K562 (cell line): Measurements from ENCODE around the gene RGS7. TPM values are rescaled to one million over a fixed set of nuclear protein-coding genes. Genes with fewer than 3 reads are reported as not detected.

Source experiments
- ATAC-seq: fragments of 200-7000 bp; cut with Tn5 transposase; 3 replicates; pipeline ENCODE4 v1.9.1; 2020; ENCODE audit warnings: moderate library complexity
- BruUV-seq: library from RNA; stranded (reverse); fragments of 400-500 nt; replicated peaks from 2 replicates; lab custom pipeline; 2021; lab: Mats Ljungman, UMichigan
- CTCF ChIA-PET: fragments of 300-600 bp; formaldehyde crosslinking; extraction: SDS; loops from one replicate; lab custom pipeline; 2021; ENCODE audit warnings: low intra/inter-chr PET ratio; lab: Yijun Ruan, JAX
- POLR2A ChIA-PET: fragments of 300-600, 350-650 bp; sonication (Branson Sonifier 250); formaldehyde crosslinking; extraction: SDS; loops from one replicate; lab custom pipeline; 2021; ENCODE audit warnings: antibody characterized with exemption, inconsistent platforms; lab: Yijun Ruan, JAX
- DNase-seq, 4 experiments: peaks; one replicate each; pipeline versions ENCODE4 v3.0.0 to v3.0.0-alpha.2; 2011 to 2018; ENCODE audit warnings: low spot score in 3 of 4, mixed read lengths in 3 of 4; ENCODE audit errors: extremely low read depth in 1 of 4
- FAIRE-seq: peaks from 2 replicates; lab custom pipeline; 2011; peaks lifted over from hg19 to GRCh38; lab: Jason Lieb, UNC
- H2AFZ ChIP-seq: 2 replicates; pipeline ENCODE4 v1.6.0; 2011; ENCODE audit warnings: low read depth, low read length, control low read depth, inconsistent platforms
- H3K27ac ChIP-seq: fragments of 200-600 bp; 3 replicates; pipeline ENCODE4 v1.8.0; 2011; ENCODE audit warnings: low read depth, mild to moderate bottlenecking, control low read depth, inconsistent platforms, low read length, moderate library complexity, mixed read lengths; ENCODE audit errors: extremely low read depth
- H3K27me3 ChIP-seq, 2 experiments: fragments of 300-600 bp in 1 of 2; 2 replicates in 1 of 2; 3 replicates in 1 of 2; pipeline versions ENCODE4 v1.6.0 to v1.8.0; 2011; ENCODE audit warnings: inconsistent platforms in 2 of 2, low read length in 2 of 2, mild to moderate bottlenecking in 1 of 2, mixed read lengths in 1 of 2, moderate library complexity in 1 of 2; ENCODE audit not compliant: control insufficient read depth in 2 of 2, insufficient read depth in 2 of 2
- H3K36me3 ChIP-seq: fragments of 300-600 bp; 3 replicates; pipeline ENCODE4 v1.8.0; 2011; ENCODE audit warnings: mild to moderate bottlenecking, low read length, inconsistent platforms; ENCODE audit not compliant: control insufficient read depth, insufficient read depth
- H3K4me1 ChIP-seq, 2 experiments: fragments of 200-600 bp in 1 of 2; replicated peaks in 1 of 2; 2 replicates in 1 of 2; 3 replicates in 1 of 2; pipeline versions ENCODE4 v1.5.1 to v1.8.0; 2011; ENCODE audit warnings: inconsistent platforms in 2 of 2, low read length in 2 of 2, mild to moderate bottlenecking in 1 of 2, mixed read lengths in 1 of 2, moderate library complexity in 1 of 2; ENCODE audit not compliant: control insufficient read depth in 2 of 2, insufficient read depth in 2 of 2
- H3K4me2 ChIP-seq: 2 replicates; pipeline ENCODE4 v1.6.1; 2011; ENCODE audit warnings: low read length, control low read depth, inconsistent platforms, mixed read lengths; ENCODE audit not compliant: insufficient read depth
- H3K4me3 ChIP-seq: fragments of 200-600 bp; sonication (generic), shearing (Covaris generic); 2 replicates; pipeline ENCODE4 v1.5.1; 2016; ENCODE audit warnings: control low read depth, inconsistent platforms
- H3K79me2 ChIP-seq: fragments of 200-600 bp; 3 replicates; pipeline ENCODE4 v1.8.0; 2011; ENCODE audit warnings: low read length, inconsistent platforms; ENCODE audit not compliant: control insufficient read depth, insufficient read depth
- H3K9ac ChIP-seq, 2 experiments: 2 replicates each; pipeline versions ENCODE4 v1.6.0 to v1.6.1; 2011; ENCODE audit warnings: low read depth in 2 of 2, low read length in 2 of 2, control low read depth in 1 of 2, inconsistent platforms in 1 of 2, mild to moderate bottlenecking in 1 of 2, mixed read lengths in 1 of 2; ENCODE audit not compliant: insufficient read depth in 1 of 2
- H3K9me1 ChIP-seq: one replicate; pipeline ENCODE4 v1.6.0; 2011; ENCODE audit warnings: inconsistent platforms, mild to moderate bottlenecking, low read length, moderate library complexity; ENCODE audit not compliant: control insufficient read depth, insufficient read depth
- H3K9me3 ChIP-seq: replicated peaks from 2 replicates; pipeline ENCODE4 v1.5.1; 2011; ENCODE audit warnings: low read depth, low read length, inconsistent platforms; ENCODE audit not compliant: control insufficient read depth, insufficient read depth
- H4K20me1 ChIP-seq: replicated peaks from 2 replicates; pipeline ENCODE4 v1.6.1; 2011; ENCODE audit warnings: low read length, inconsistent platforms, mixed read lengths; ENCODE audit not compliant: control insufficient read depth, insufficient read depth
- BCLAF1 ChIP-seq, 2 experiments: fragments of 450-650 bp in 1 of 2; IDR thresholded peaks; 2 replicates each; pipeline ENCODE4 v1.6.1; 2011 to 2017; ENCODE audit warnings: low read depth in 2 of 2, antibody characterized with exemption in 1 of 2, borderline replicate concordance in 1 of 2, low read length in 1 of 2, mild to moderate bottlenecking in 1 of 2, mixed read lengths in 1 of 2; ENCODE audit not compliant: control insufficient read depth in 1 of 2
- CEBPZ ChIP-seq: fragments of 150-350 bp; IDR thresholded peaks from 2 replicates; pipeline ENCODE4 v1.6.1; 2014; ENCODE audit warnings: low read depth, mild to moderate bottlenecking, low read length, borderline replicate concordance
- MLX ChIP-seq, 2 experiments: fragments of 450-650 bp in 1 of 2; sonication (generic) in 1 of 2; formaldehyde crosslinking; conservative IDR thresholded peaks; 2 replicates each; pipeline versions ENCODE4 v1.4.0 to v1.8.1; 2020 to 2022; ENCODE audit warnings: mild to moderate bottlenecking in 1 of 2, missing genetic modification reagents in 1 of 2
- RB1 ChIP-seq: fragments of 450-650 bp; IDR thresholded peaks from 2 replicates; pipeline ENCODE4 v1.6.1; 2017; ENCODE audit warnings: low read depth, mild to moderate bottlenecking
- SMAD1 ChIP-seq: fragments of 150-350 bp; IDR thresholded peaks from 2 replicates; pipeline ENCODE4 v1.6.1; 2014; ENCODE audit warnings: low read length, low read depth; ENCODE audit not compliant: partially characterized antibody
- SRF ChIP-seq, 2 experiments: fragments of 250-450, 450-650 bp in 1 of 2; sonication (Bioruptor Pico) in 1 of 2; sonication (generic) in 1 of 2; formaldehyde crosslinking; IDR thresholded peaks; 2 replicates each; pipeline versions ENCODE4 v1.5.0 to v1.5.1; 2020 to 2022; ENCODE audit warnings: mild to moderate bottlenecking in 1 of 2, missing genetic modification reagents in 1 of 2
- THRA ChIP-seq: fragments of 450-650 bp; IDR thresholded peaks from 2 replicates; pipeline ENCODE4 v1.6.1; 2017; ENCODE audit warnings: mild to moderate bottlenecking, moderate library complexity
- ZBTB17 ChIP-seq: fragments of 450-650 bp; formaldehyde crosslinking; IDR thresholded peaks from 2 replicates; pipeline ENCODE4 v1.4.0; 2020; ENCODE audit warnings: mild to moderate bottlenecking
- ZBTB26 ChIP-seq: fragments of 450-650 bp; formaldehyde crosslinking; IDR thresholded peaks from 2 replicates; pipeline ENCODE4 v1.4.0; 2022; ENCODE audit warnings: missing genetic modification characterization
- ZFP36 ChIP-seq: fragments of 150-350 bp; IDR thresholded peaks from 2 replicates; pipeline ENCODE4 v1.6.1; 2018; ENCODE audit warnings: low read length, low read depth; ENCODE audit not compliant: partially characterized antibody
- WGBS: fragments of 100-300 bp; shearing (Covaris generic); methylation state at CpG from one replicate; pipeline ENCODE4 v1.1.6; 2016; ENCODE audit warnings: low coverage, mixed read lengths; ENCODE audit not compliant: insufficient coverage; ENCODE audit errors: missing lambda C conversion rate; 5-methylcytosine and 5-hydroxymethylcytosine counted together
- in situ Hi-C: fragments of 300-500 bp; cut with MboI; formaldehyde crosslinking; loops from 4 replicates; pipeline ENCODE4 v1.15.0; 2018; ENCODE audit warnings: inconsistent platforms, mixed read lengths
- intact Hi-C: fragments of 100-400 bp; cut with micrococcal nuclease; formaldehyde crosslinking; loops from 2 replicates; pipeline ENCODE4 v1.14.2; 2022
- polyA plus RNA-seq, 8 experiments: library from polyadenylated mRNA; depleted of rRNA in 4 of 8; stranded (reverse) in 5 of 8; unstranded in 3 of 8; fragments of >200 nt; fragmentation: Nextera tagmentation in 2 of 8; fragmentation: Illumina TruSeq in 1 of 8; extraction: Ambion mirVana in 2 of 8; extraction: Trizol in 1 of 8; gene quantifications; 2 replicates each; pipeline versions ENCODE4 v1.2.1 to v1.2.3, GENCODE V29; 2011 to 2014; ENCODE audit warnings: inconsistent platforms in 1 of 8, missing spikeins in 1 of 8
- total RNA-seq, 7 experiments: library from RNA; depleted of rRNA in 6 of 7; stranded (reverse); fragments of >200 nt in 6 of 7; fragmentation: Illumina TruSeq in 2 of 7; extraction: Trizol in 2 of 7; gene quantifications; 2 replicates each; pipeline versions ENCODE4 v1.2.1 to v1.2.3, GENCODE V29; 2011 to 2021; ENCODE audit warnings: low replicate concordance in 1 of 7

Gene RGS7
- total and polyA plus RNA-seq, 9 of the 15 experiments (the other 6 are each of a cell fraction or from before 2014, with no cell fraction given) = not detected

- TF ChIP-seq BCLAF1 (IDR thresholded peaks at IDR 0.05; ENCODE audit: borderline replicate concordance in 1 of 2, control insufficient read depth in 1 of 2, low read depth in 2 of 2, low read length in 1 of 2) (no peak), MLX (CRISPR knock-in tag; conservative IDR thresholded peaks at IDR 0.05) (no peak), ZBTB17 (no peak)
These were observed 148.1 kb downstream of the RGS7 start (continued) for GRCh38 chr1:241208910-241209379.

- ATAC-seq (no peak), FAIRE-seq (no peak), DNase-seq (no peak)
- Histone ChIP-seq H3K27me3 (no peaks in the 10 kb centered on the region), H3K9me1 (no peaks in the 10 kb centered on the region), H3K79me2 (no peaks in the 10 kb centered on the region), H3K9me3 (no peaks in the 10 kb centered on the region), H2AFZ (no peak overlapping the region), H3K27ac (no peak overlapping the region), H3K4me1 (no peaks in the 10 kb centered on the region), H3K4me3 (no peak overlapping the region), H3K4me2 (no peak overlapping the region), H4K20me1 (no peaks in the 10 kb centered on the region), H3K36me3 (no peaks in the 10 kb centered on the region), H3K9ac (no peak overlapping the region)
- intact Hi-C loops (no loop called here), in situ Hi-C loops (no loop called here)
- no TSS peak for BruUV-seq
- POLR2A ChIA-PET = no interaction called here
- WGBS = 0% methylated on average over 1 of the region's 1 CpG
- CTCF ChIA-PET = no interaction called here
- TF ChIP-seq ZFP36 (no peak), CEBPZ (no peak), SMAD1 (no peak), RB1 (no peak), SRF (CRISPR knock-in tag; IDR thresholded peaks at IDR 0.05) (no peak), ZBTB26 (CRISPR knock-in tag) (no peak), THRA (no peak)
These were observed 153.2 kb downstream of the RGS7 start for GRCh38 chr1:241203817-241204216.
